Adipocyte (in vitro differentiated cells): ENCODE data around the gene TXLNB.
"Not testable (repeated sequence)": the region's sequence is repeated elsewhere in the genome, so short reads cannot be mapped to it uniquely, and the experiment has no call there.

Source experiments
- DNase-seq: peaks from one replicate; pipeline ENCODE4 v3.0.0-alpha.2; 2015; ENCODE audit warnings: low read depth
- H3K27me3 ChIP-seq: replicated peaks from 2 replicates; pipeline ENCODE4 v1.7.0; 2013; ENCODE audit warnings: mild to moderate bottlenecking, low read length, moderate library complexity; ENCODE audit not compliant: control insufficient read depth, insufficient read depth
- H3K36me3 ChIP-seq: 2 replicates; pipeline ENCODE4 v1.7.0; 2013; ENCODE audit warnings: low read length, mild to moderate bottlenecking, moderate library complexity; ENCODE audit not compliant: control insufficient read depth, insufficient read depth, severe bottlenecking
- H3K4me1 ChIP-seq: 2 replicates; pipeline ENCODE4 v1.7.0; 2013; ENCODE audit warnings: mild to moderate bottlenecking, low read length, moderate library complexity; ENCODE audit not compliant: control insufficient read depth, insufficient read depth
- H3K4me3 ChIP-seq: 2 replicates; pipeline ENCODE4 v1.7.0; 2013; ENCODE audit warnings: mild to moderate bottlenecking, low read length, moderate library complexity
- H3K9ac ChIP-seq: 2 replicates; pipeline ENCODE4 v1.7.0; 2013; ENCODE audit warnings: mild to moderate bottlenecking, low read length, moderate library complexity
- H3K9me3 ChIP-seq: 2 replicates; pipeline ENCODE4 v1.7.0; 2013; ENCODE audit warnings: mild to moderate bottlenecking, low read length, moderate library complexity; ENCODE audit not compliant: control insufficient read depth

The TXLNB gene

GRCh38 chr6:139228387-139228786 lies 63.4 kb downstream of the TXLNB start:
- not testable (repeated sequence) for H3K4me1 ChIP-seq, H3K9me3 ChIP-seq, H3K27me3 ChIP-seq, DNase-seq, H3K9ac ChIP-seq, H3K4me3 ChIP-seq, H3K36me3 ChIP-seq

GRCh38 chr6:139219746-139220145 lies 72.1 kb downstream of the TXLNB start:
- Histone ChIP-seq H3K4me1 (peaks cover 10% of the 10 kb centered on the region), H3K27me3 (no peaks in the 10 kb centered on the region), H3K9me3 (no peaks in the 10 kb centered on the region), H3K4me3 (no peak overlapping the region), H3K36me3 (no peaks in the 10 kb centered on the region), H3K9ac (peak overlapping the region; percentile 55)
- no peak for DNase-seq

- Histone ChIP-seq H3K4me1 (peaks cover 10% of the 10 kb centered on the region), H3K36me3 (no peaks in the 10 kb centered on the region), H3K27me3 (no peaks in the 10 kb centered on the region), H3K4me3 (no peak overlapping the region), H3K9ac (peak overlapping the region; percentile 55), H3K9me3 (no peaks in the 10 kb centered on the region)
- peak; percentile 91 for DNase-seq
Measured at GRCh38 chr6:139219271-139219729, 72.5 kb downstream of the TXLNB start.

GRCh38 chr6:139212460-139212859 lies 79.3 kb downstream of the TXLNB start:
- not testable (repeated sequence) for H3K36me3 ChIP-seq, H3K27me3 ChIP-seq, H3K9me3 ChIP-seq, DNase-seq, H3K9ac ChIP-seq, H3K4me1 ChIP-seq, H3K4me3 ChIP-seq

GRCh38 chr6:139210766-139211165 lies 81.0 kb downstream of the TXLNB start:
- not testable (repeated sequence) for H3K4me3 ChIP-seq, H3K9ac ChIP-seq, H3K4me1 ChIP-seq, H3K27me3 ChIP-seq, H3K36me3 ChIP-seq, DNase-seq
- peaks cover 20% of the 10 kb centered on the region for H3K9me3 ChIP-seq

- Histone ChIP-seq H3K27me3 (no peaks in the 10 kb centered on the region), H3K4me3 (no peak overlapping the region), H3K4me1 (no peaks in the 10 kb centered on the region), H3K9ac (no peak overlapping the region), H3K36me3 (no peaks in the 10 kb centered on the region), H3K9me3 (peaks cover 25% of the 10 kb centered on the region)
- DNase-seq: no peak
Measured at GRCh38 chr6:139205843-139206242, 86.0 kb downstream of the TXLNB start.

GRCh38 chr6:139204978-139205377 lies 86.8 kb downstream of the TXLNB start:
- H3K4me1 ChIP-seq: no peaks in the 10 kb centered on the region
- no peak overlapping the region for H3K9ac ChIP-seq
- no peak for DNase-seq
- no peak overlapping the region for H3K4me3 ChIP-seq
- peaks cover 24% of the 10 kb centered on the region for H3K9me3 ChIP-seq
- H3K27me3 ChIP-seq: no peaks in the 10 kb centered on the region
- H3K36me3 ChIP-seq: no peaks in the 10 kb centered on the region

- Histone ChIP-seq H3K4me3 (no peak overlapping the region), H3K9me3 (peaks cover 10% of the 10 kb centered on the region), H3K9ac (no peak overlapping the region), H3K4me1 (no peaks in the 10 kb centered on the region), H3K36me3 (no peaks in the 10 kb centered on the region), H3K27me3 (no peaks in the 10 kb centered on the region)
- no peak for DNase-seq
Measured at GRCh38 chr6:139201378-139201777, 90.4 kb downstream of the TXLNB start.

GRCh38 chr6:139198529-139199288 lies 93.1 kb downstream of the TXLNB start:
- H3K9ac ChIP-seq: no peak overlapping the region
- no peak overlapping the region for H3K4me3 ChIP-seq
- no peaks in the 10 kb centered on the region for H3K27me3 ChIP-seq
- H3K9me3 ChIP-seq: no peaks in the 10 kb centered on the region
- no peaks in the 10 kb centered on the region for H3K36me3 ChIP-seq
- DNase-seq: no peak
- H3K4me1 ChIP-seq: no peaks in the 10 kb centered on the region

GRCh38 chr6:139194740-139195139 lies 97.1 kb downstream of the TXLNB start:
- Histone ChIP-seq H3K9me3 (no peaks in the 10 kb centered on the region), H3K4me1 (no peaks in the 10 kb centered on the region), H3K9ac (no peak overlapping the region), H3K27me3 (no peaks in the 10 kb centered on the region), H3K36me3 (no peaks in the 10 kb centered on the region), H3K4me3 (no peak overlapping the region)
- DNase-seq: peak; percentile 5
